ENCODE data around the gene TBC1D22A.

DNA sequence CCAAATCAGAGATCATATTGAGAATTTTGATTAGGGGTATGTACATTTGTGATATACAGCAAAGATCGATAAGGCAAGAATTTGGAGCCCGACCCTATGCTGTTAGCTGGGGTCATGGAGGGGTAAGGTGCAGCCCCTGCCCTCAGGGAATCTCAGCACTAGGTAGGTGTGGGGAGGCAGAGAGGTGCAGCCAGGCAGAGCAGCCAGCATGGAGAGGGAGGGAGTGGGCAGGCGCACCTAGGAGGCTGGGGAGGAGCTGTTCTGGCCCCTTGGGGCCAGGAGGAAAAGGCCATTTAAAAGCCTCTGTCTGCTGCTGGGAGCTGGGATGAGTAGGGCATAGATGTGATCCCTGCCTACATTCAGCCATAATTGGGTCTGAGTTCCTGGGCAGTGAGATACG is 293.0 kb downstream of the TBC1D22A start:
- TF ChIP-seq EZH2 (IDR thresholded peaks at IDR 0.05; ENCODE audit: borderline replicate concordance): no peak
- TF ChIP-seq, protein P1, sequence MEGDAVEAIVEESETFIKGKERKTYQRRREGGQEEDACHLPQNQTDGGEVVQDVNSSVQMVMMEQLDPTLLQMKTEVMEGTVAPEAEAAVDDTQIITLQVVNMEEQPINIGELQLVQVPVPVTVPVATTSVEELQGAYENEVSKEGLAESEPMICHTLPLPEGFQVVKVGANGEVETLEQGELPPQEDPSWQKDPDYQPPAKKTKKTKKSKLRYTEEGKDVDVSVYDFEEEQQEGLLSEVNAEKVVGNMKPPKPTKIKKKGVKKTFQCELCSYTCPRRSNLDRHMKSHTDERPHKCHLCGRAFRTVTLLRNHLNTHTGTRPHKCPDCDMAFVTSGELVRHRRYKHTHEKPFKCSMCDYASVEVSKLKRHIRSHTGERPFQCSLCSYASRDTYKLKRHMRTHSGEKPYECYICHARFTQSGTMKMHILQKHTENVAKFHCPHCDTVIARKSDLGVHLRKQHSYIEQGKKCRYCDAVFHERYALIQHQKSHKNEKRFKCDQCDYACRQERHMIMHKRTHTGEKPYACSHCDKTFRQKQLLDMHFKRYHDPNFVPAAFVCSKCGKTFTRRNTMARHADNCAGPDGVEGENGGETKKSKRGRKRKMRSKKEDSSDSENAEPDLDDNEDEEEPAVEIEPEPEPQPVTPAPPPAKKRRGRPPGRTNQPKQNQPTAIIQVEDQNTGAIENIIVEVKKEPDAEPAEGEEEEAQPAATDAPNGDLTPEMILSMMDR (IDR thresholded peaks at IDR 0.05; ENCODE audit: poor library complexity): no peak
- TF ChIP-seq EZH2phosphoT487 (IDR thresholded peaks at IDR 0.05; ENCODE audit: low read depth, severe bottlenecking, unreplicated experiment): no peak
